ENCODE results near the gene GALNT10. TPM values are rescaled to one million over a fixed set of nuclear protein-coding genes. Genes with fewer than 3 reads are reported as not detected.

GALNT10 gene
- total and polyA plus RNA-seq, 10 donors, result 7.6 to 50.2 (median 43.5) TPM

DNA sequence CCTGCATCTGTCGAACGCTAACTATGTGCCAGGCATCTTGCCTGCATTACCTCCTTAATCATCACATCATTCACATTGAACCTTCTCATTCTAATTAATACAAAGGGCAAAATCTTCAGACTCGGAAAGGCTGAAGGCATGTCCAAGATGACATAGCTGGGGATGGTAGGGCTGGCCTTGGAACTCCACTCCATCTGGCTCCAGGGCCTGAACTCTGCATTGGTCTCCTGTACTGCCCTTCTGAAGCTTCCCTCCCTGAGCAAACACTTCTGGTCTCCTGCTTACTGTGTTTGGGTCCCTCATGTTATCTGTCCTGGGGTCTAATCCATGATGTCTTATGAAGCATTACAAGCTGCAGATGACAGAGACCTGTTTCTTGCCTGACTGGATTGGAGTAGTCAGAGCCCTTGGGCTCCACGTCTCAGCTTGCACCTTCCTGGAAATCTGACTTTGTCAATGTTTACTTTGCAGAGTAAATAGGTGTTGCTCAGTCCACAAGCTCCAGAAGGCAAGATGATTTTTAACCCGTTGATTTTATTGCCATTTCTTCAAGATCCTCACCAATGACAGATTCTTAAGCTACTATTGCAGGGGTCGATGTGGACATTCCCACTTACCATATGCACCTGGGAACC, 106.1 kb downstream of the GALNT10 start:
- TF ChIP-seq POLR2AphosphoS5 (IDR thresholded peaks at IDR 0.05) (no peak), POLR2A (IDR thresholded peaks at IDR 0.05) (no peak)
- TF ChIP-seq, protein P1, sequence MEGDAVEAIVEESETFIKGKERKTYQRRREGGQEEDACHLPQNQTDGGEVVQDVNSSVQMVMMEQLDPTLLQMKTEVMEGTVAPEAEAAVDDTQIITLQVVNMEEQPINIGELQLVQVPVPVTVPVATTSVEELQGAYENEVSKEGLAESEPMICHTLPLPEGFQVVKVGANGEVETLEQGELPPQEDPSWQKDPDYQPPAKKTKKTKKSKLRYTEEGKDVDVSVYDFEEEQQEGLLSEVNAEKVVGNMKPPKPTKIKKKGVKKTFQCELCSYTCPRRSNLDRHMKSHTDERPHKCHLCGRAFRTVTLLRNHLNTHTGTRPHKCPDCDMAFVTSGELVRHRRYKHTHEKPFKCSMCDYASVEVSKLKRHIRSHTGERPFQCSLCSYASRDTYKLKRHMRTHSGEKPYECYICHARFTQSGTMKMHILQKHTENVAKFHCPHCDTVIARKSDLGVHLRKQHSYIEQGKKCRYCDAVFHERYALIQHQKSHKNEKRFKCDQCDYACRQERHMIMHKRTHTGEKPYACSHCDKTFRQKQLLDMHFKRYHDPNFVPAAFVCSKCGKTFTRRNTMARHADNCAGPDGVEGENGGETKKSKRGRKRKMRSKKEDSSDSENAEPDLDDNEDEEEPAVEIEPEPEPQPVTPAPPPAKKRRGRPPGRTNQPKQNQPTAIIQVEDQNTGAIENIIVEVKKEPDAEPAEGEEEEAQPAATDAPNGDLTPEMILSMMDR (IDR thresholded peaks at IDR 0.05 in 8 of 11, conservative IDR thresholded peaks at IDR 0.05 in 3 of 11), result no peak
- Histone ChIP-seq H3K27ac (peak overlapping the region in 3 of 8 donors; percentile 46 to 54 (median 46)), H3K4me1 (peaks cover 0 to 16% (median 4%) of the 10 kb centered on the region in 6 donors), H3K36me3 (peaks cover 0 to 92% (median 16%) of the 10 kb centered on the region in 6 donors), H3K27me3 (replicated peaks in 1 of 7) (no peaks in the 10 kb centered on the region), H3K4me3 (no peak overlapping the region), H3K9me3 (no peaks in the 10 kb centered on the region)
- no peak for DNase-seq
- intact Hi-C loops (cut with DNase I; ENCODE audit: low total_unique reads), result no loop called here
- 85 to 99% (median 94%) methylated on average over 6 of the region's 6 CpGs for WGBS, 5 donors

- H3K9me3 ChIP-seq, result no peaks in the 10 kb centered on the region
- H3K4me1 ChIP-seq, result peaks cover 0 to 16% (median 4%) of the 10 kb centered on the region in 6 donors
- H3K27ac ChIP-seq, result peak overlapping the region in 3 of 8 donors; percentile 46 to 54 (median 46)
- no peaks in the 10 kb centered on the region for H3K27me3 ChIP-seq (replicated peaks in 1 of 7)
- 56 to 67% (median 59%) methylated on average over 3 of the region's 3 CpGs for WGBS, 5 donors
- H3K36me3 ChIP-seq, result peaks cover 0 to 94% (median 19%) of the 10 kb centered on the region in 6 donors
- peak overlapping the region in 1 of 8 donors; percentile 28 for H3K4me3 ChIP-seq
- intact Hi-C loops (cut with DNase I; ENCODE audit: low total_unique reads), result no loop called here
- no peak for DNase-seq
- TF ChIP-seq, protein P1 (IDR thresholded peaks at IDR 0.05 in 8 of 11, conservative IDR thresholded peaks at IDR 0.05 in 3 of 11), result no peak
- peak in 1 of 3 donors; percentile 56 for TF ChIP-seq POLR2AphosphoS5 (IDR thresholded peaks at IDR 0.05)
Measured at GRCh38 chr5:154298065-154298464, 107.5 kb downstream of the GALNT10 start.

DNA sequence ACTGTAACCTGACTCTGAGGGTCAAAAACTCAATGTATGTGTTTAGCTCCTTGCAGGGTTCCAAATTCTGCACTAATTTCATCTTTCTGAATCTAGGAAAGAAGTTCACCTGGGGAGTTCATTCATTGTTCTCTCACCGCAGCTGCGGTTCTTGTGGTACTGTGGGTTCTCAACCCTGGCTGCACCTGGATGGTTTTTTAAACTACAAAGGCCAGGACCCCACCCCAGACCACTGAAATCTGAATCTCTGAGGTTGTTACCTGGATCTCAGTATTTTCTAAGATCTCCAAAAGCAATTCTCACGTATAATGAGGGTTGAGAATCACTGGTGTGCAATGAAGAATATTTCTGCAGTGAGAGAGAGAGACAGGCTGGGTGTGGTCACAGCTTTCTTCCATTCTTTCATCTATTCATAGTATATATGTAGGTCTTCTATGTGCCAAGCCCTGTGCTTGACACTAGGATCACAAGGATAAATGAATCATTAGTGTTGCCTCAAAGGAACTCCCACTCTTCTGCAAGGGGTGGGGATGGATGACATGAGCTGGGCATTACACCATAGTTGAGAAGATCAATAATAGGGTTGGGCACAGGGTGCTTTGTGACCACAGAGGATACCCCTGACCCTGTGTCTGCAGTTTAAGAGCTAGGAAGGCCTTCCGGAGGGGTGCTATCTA, 109.8 kb downstream of the GALNT10 start:
- Histone ChIP-seq H3K4me1 (peaks cover 0 to 16% (median 4%) of the 10 kb centered on the region in 6 donors), H3K27ac (no peak overlapping the region), H3K36me3 (peaks cover 0 to 83% (median 17%) of the 10 kb centered on the region in 6 donors), H3K27me3 (replicated peaks in 1 of 7) (no peaks in the 10 kb centered on the region), H3K4me3 (no peak overlapping the region), H3K9me3 (peaks cover 0 to 12% (median 8%) of the 10 kb centered on the region in 8 donors)
- TF ChIP-seq POLR2AphosphoS5 (IDR thresholded peaks at IDR 0.05) (no peak), POLR2A (IDR thresholded peaks at IDR 0.05) (no peak)
- TF ChIP-seq, protein P1 (IDR thresholded peaks at IDR 0.05 in 8 of 11, conservative IDR thresholded peaks at IDR 0.05 in 3 of 11), result no peak
- no peak for DNase-seq
- intact Hi-C loops (cut with DNase I; ENCODE audit: low total_unique reads), result no loop called here
- WGBS, 5 donors, result 89 to 96% (median 92%) methylated on average over 4 of the region's 4 CpGs

GRCh38 chr5:154301726-154302125, 111.2 kb downstream of the GALNT10 start:
- intact Hi-C loops (cut with DNase I; ENCODE audit: low total_unique reads), result no loop called here
- H3K27me3 ChIP-seq (replicated peaks in 1 of 7), result no peaks in the 10 kb centered on the region
- no peak overlapping the region for H3K4me3 ChIP-seq
- H3K9me3 ChIP-seq, result peaks cover 0 to 14% (median 10%) of the 10 kb centered on the region in 8 donors
- no peak overlapping the region for H3K27ac ChIP-seq
- peaks cover 0 to 70% (median 10%) of the 10 kb centered on the region in 6 donors for H3K36me3 ChIP-seq
- TF ChIP-seq, protein P1 (IDR thresholded peaks at IDR 0.05 in 8 of 11, conservative IDR thresholded peaks at IDR 0.05 in 3 of 11), result no peak
- TF ChIP-seq POLR2AphosphoS5 (IDR thresholded peaks at IDR 0.05) (no peak), POLR2A (IDR thresholded peaks at IDR 0.05) (no peak)
- H3K4me1 ChIP-seq, result peaks cover 0 to 16% (median 4%) of the 10 kb centered on the region in 6 donors
- DNase-seq, result no peak
- WGBS, 5 donors, result 84 to 92% (median 90%) methylated on average over 3 of the region's 3 CpGs

Measured in spleen (tissue), 11 donors.